Liver (tissue), 9 donors: ENCODE data around the gene TVP23A. TPM values are rescaled to one million over a fixed set of nuclear protein-coding genes. Genes with fewer than 3 reads are reported as not detected.

Experiments
- DNase-seq: peaks from one replicate; pipeline ENCODE4 v3.0.0-alpha.2; 2017; ENCODE audit warnings: low spot score
- H3K27ac ChIP-seq, 2 donors: one replicate each; pipeline ENCODE4 v1.7.0; 2013; ENCODE audit warnings: inconsistent platforms in 2 of 2, low read length in 2 of 2, control low read depth in 1 of 2, low read depth in 1 of 2, mild to moderate bottlenecking in 1 of 2
- H3K27me3 ChIP-seq, 4 donors: one replicate each; pipeline versions ENCODE4 v1.6.1 to v1.7.0; 2013; ENCODE audit warnings: low read length in 3 of 4, inconsistent platforms in 1 of 4, mild to moderate bottlenecking in 1 of 4, moderate library complexity in 1 of 4; ENCODE audit not compliant: control insufficient read depth in 4 of 4, insufficient read depth in 4 of 4
- H3K36me3 ChIP-seq, 4 donors: one replicate each; pipeline versions ENCODE4 v1.6.1 to v1.7.0; 2013; ENCODE audit warnings: low read length in 3 of 4, mild to moderate bottlenecking in 3 of 4, low read depth in 1 of 4, moderate library complexity in 1 of 4; ENCODE audit not compliant: control insufficient read depth in 4 of 4, insufficient read depth in 3 of 4
- H3K4me1 ChIP-seq, 4 donors: one replicate each; pipeline versions ENCODE4 v1.6.1 to v1.7.0; 2013; ENCODE audit warnings: low read length in 3 of 4, mild to moderate bottlenecking in 3 of 4, moderate library complexity in 1 of 4; ENCODE audit not compliant: control insufficient read depth in 4 of 4, insufficient read depth in 4 of 4
- H3K4me3 ChIP-seq, 3 donors: one replicate each; pipeline versions ENCODE4 v1.6.1 to v1.7.0; 2013; ENCODE audit warnings: low read length in 3 of 3, control low read depth in 1 of 3, low read depth in 1 of 3, mild to moderate bottlenecking in 1 of 3
- H3K9ac ChIP-seq, 2 donors: one replicate each; pipeline ENCODE4 v1.7.0; 2013; ENCODE audit warnings: low read length in 2 of 2, mild to moderate bottlenecking in 2 of 2, moderate library complexity in 2 of 2, control low read depth in 1 of 2, low read depth in 1 of 2
- H3K9me3 ChIP-seq, 4 donors: one replicate each; pipeline versions ENCODE4 v1.6.1 to v1.7.0; 2013; ENCODE audit warnings: low read length in 3 of 4; ENCODE audit not compliant: control insufficient read depth in 4 of 4
- CTCF ChIP-seq: fragments of 150-350 bp; IDR thresholded peaks from 2 replicates; pipeline ENCODE4 v1.5.1; 2017; ENCODE audit warnings: improper control_type of control experiment, low read depth, low read length; ENCODE audit not compliant: missing input control
- EGR1 ChIP-seq, 2 donors: IDR thresholded peaks; 2 replicates each; pipeline ENCODE4 v1.6.1; 2016 to 2018; ENCODE audit warnings: antibody characterized with exemption in 2 of 2, low read depth in 2 of 2
- FOXA2 ChIP-seq: IDR thresholded peaks from 2 replicates; pipeline ENCODE4 v1.6.1; 2016; ENCODE audit warnings: antibody characterized with exemption
- GABPA ChIP-seq, 2 donors: IDR thresholded peaks in 1 of 2; conservative IDR thresholded peaks in 1 of 2; 2 replicates each; pipeline ENCODE4 v1.6.1; 2016; ENCODE audit warnings: antibody characterized with exemption in 2 of 2, mild to moderate bottlenecking in 1 of 2, moderate library complexity in 1 of 2
- HNF4A ChIP-seq, 2 donors: conservative IDR thresholded peaks; 2 replicates each; pipeline ENCODE4 v1.6.1; 2016; ENCODE audit warnings: antibody characterized with exemption in 2 of 2, mild to moderate bottlenecking in 2 of 2
- HNF4G ChIP-seq: IDR thresholded peaks from 2 replicates; pipeline ENCODE4 v1.6.1; 2016; ENCODE audit warnings: antibody characterized with exemption
- NR2F2 ChIP-seq: IDR thresholded peaks from 2 replicates; pipeline ENCODE4 v1.6.1; 2016; ENCODE audit warnings: antibody characterized with exemption
- RXRA ChIP-seq, 2 donors: IDR thresholded peaks; 2 replicates each; pipeline ENCODE4 v1.6.1; 2017 to 2018; ENCODE audit warnings: antibody characterized with exemption in 2 of 2, mild to moderate bottlenecking in 1 of 2
- TAF1 ChIP-seq: conservative IDR thresholded peaks from 2 replicates; pipeline ENCODE4 v1.6.1; 2016; ENCODE audit warnings: antibody characterized with exemption, mild to moderate bottlenecking
- WGBS: extraction: QIAGEN DNeasy Blood & Tissue Kit; methylation state at CpG from one replicate; pipeline ENCODE4 v1.1.7; 2013; 5-methylcytosine and 5-hydroxymethylcytosine counted together
- polyA plus RNA-seq, 2 donors: library from polyadenylated mRNA; stranded (reverse) in 1 of 2; unstranded in 1 of 2; fragments of 200-250 nt in 1 of 2; fragments of >200 nt in 1 of 2; fragmentation: Nextera tagmentation in 1 of 2; extraction: Ambion mirVana in 1 of 2; gene quantifications; one replicate each; pipeline versions ENCODE4 v1.2.1 to v1.2.3, GENCODE V29; 2013 to 2015
- total RNA-seq, 2 donors: library from RNA; depleted of rRNA; stranded (reverse); fragments of >200 nt; gene quantifications; one replicate each; pipeline ENCODE4 v1.2.3, GENCODE V29; 2014
- TF ChIP-seq, protein P1 (sequence below): IDR thresholded peaks from 2 replicates; pipeline ENCODE4 v1.6.1; 2016; ENCODE audit warnings: antibody characterized with exemption
- TF ChIP-seq, protein P2 (sequence below): IDR thresholded peaks from 2 replicates; pipeline ENCODE4 v1.6.1; 2016; ENCODE audit warnings: antibody characterized with exemption, mild to moderate bottlenecking
- donor health status: healthy.
- donor health status: healthy.
- donor health status: healthy.
- donor health status: healthy.
- donor health status: healthy.

Gene TVP23A
- total and polyA plus RNA-seq, 4 donors: 0.09 to 0.32 (median 0.09) TPM; not detected in 1

DNA sequence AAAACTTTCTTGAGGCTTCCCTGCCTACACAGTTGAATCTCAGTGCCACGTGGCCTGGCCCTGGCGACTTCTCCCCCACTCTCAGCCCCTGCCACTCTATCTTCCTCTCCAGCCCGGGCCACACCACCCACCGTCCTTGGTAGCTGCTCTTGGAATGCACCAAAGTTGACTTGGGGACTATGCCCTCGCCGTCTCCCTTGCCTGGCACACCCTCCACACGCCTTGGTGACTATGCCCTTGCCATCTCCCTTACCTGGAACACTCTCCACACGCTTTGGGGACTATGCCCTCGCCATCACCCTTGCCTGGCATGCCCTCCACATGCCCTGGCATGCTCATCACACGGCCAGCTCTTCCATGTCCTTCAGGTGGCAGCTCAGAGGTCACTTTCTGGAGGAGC lies 15.5 kb upstream of the TVP23A start:
- DNase-seq: no peak
- no peak overlapping the region for H3K27ac ChIP-seq
- H3K9ac ChIP-seq: no peak overlapping the region
- H3K36me3 ChIP-seq: no peaks in the 10 kb centered on the region
- TF ChIP-seq FOXA2 (no peak), RXRA (IDR thresholded peaks at IDR 0.05) (peak in 1 of 2 donors; percentile 36), HNF4A (conservative IDR thresholded peaks at IDR 0.05) (peak in 1 of 2 donors; percentile 25), GABPA (IDR thresholded peaks at IDR 0.05 in 1 of 2, conservative IDR thresholded peaks at IDR 0.05 in 1 of 2) (no peak), HNF4G (no peak)
- TF ChIP-seq, protein P1, sequence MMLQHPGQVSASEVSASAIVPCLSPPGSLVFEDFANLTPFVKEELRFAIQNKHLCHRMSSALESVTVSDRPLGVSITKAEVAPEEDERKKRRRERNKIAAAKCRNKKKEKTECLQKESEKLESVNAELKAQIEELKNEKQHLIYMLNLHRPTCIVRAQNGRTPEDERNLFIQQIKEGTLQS: no peak
- TF ChIP-seq, protein P2, sequence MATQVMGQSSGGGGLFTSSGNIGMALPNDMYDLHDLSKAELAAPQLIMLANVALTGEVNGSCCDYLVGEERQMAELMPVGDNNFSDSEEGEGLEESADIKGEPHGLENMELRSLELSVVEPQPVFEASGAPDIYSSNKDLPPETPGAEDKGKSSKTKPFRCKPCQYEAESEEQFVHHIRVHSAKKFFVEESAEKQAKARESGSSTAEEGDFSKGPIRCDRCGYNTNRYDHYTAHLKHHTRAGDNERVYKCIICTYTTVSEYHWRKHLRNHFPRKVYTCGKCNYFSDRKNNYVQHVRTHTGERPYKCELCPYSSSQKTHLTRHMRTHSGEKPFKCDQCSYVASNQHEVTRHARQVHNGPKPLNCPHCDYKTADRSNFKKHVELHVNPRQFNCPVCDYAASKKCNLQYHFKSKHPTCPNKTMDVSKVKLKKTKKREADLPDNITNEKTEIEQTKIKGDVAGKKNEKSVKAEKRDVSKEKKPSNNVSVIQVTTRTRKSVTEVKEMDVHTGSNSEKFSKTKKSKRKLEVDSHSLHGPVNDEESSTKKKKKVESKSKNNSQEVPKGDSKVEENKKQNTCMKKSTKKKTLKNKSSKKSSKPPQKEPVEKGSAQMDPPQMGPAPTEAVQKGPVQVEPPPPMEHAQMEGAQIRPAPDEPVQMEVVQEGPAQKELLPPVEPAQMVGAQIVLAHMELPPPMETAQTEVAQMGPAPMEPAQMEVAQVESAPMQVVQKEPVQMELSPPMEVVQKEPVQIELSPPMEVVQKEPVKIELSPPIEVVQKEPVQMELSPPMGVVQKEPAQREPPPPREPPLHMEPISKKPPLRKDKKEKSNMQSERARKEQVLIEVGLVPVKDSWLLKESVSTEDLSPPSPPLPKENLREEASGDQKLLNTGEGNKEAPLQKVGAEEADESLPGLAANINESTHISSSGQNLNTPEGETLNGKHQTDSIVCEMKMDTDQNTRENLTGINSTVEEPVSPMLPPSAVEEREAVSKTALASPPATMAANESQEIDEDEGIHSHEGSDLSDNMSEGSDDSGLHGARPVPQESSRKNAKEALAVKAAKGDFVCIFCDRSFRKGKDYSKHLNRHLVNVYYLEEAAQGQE: no peak
- H3K9me3 ChIP-seq: no peaks in the 10 kb centered on the region
- peaks cover 0 to 14% (median 5%) of the 10 kb centered on the region in 4 donors for H3K4me1 ChIP-seq
- no peak overlapping the region for H3K4me3 ChIP-seq
- 53% methylated on average over 10 of the region's 10 CpGs for WGBS
- no peaks in the 10 kb centered on the region for H3K27me3 ChIP-seq

DNA sequence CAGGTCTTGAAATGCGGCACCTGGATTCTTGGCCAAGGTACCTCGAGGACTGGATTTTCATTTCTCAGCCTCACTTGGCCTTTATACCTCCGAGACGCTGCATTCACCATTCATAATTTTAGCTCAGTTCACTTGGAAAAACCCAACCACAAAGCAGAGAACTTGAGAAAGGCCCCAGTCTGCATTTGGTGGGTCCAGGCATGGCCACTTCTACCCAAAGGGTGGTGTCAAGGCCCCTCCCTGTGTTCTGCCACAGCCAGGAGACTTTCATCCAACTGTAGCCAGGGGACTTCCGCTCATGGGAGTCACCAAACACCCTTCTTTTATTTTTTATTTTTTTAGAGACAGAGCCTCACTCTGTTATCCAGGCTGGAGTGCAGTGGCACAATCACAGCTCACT lies 14.7 kb upstream of the TVP23A start:
- no peak for TF ChIP-seq FOXA2
- no peak for TF ChIP-seq EGR1 (IDR thresholded peaks at IDR 0.05; ENCODE audit: low read depth in 2 of 2)
- TF ChIP-seq CTCF: no peak
- no peak for TF ChIP-seq HNF4G
- no peak for TF ChIP-seq HNF4A (conservative IDR thresholded peaks at IDR 0.05)
- no peak for TF ChIP-seq RXRA (IDR thresholded peaks at IDR 0.05)
- TF ChIP-seq NR2F2: no peak
- TF ChIP-seq TAF1: no peak
- Histone ChIP-seq H3K4me1 (peaks cover 2 to 22% (median 13%) of the 10 kb centered on the region in 4 donors), H3K9ac (no peak overlapping the region), H3K4me3 (no peak overlapping the region), H3K9me3 (no peaks in the 10 kb centered on the region), H3K27me3 (no peaks in the 10 kb centered on the region), H3K27ac (no peak overlapping the region), H3K36me3 (no peaks in the 10 kb centered on the region)
- DNase-seq: no peak
- 97% methylated on average over 5 of the region's 5 CpGs for WGBS
